Measurements from ENCODE around the gene GHRHR.

GHRHR gene

DNA sequence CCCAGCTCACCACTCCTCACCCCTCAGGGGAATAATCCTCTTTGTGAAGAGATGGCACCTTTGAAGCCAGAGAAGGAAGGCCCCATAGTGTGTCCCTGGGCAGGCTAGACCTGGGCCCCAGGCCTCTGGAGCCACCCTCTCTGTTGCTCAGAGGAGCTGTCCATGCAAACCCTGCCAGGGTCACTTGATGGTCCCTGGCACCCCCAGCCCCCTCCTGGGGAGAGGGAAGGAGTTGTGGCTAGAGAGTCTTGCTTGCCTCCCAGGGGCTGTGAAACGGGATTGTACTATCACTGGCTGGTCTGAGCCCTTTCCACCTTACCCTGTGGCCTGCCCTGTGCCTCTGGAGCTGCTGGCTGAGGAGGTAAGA, 5.8 kb downstream of the GHRHR start:
- no peak for DNase-seq

DNA sequence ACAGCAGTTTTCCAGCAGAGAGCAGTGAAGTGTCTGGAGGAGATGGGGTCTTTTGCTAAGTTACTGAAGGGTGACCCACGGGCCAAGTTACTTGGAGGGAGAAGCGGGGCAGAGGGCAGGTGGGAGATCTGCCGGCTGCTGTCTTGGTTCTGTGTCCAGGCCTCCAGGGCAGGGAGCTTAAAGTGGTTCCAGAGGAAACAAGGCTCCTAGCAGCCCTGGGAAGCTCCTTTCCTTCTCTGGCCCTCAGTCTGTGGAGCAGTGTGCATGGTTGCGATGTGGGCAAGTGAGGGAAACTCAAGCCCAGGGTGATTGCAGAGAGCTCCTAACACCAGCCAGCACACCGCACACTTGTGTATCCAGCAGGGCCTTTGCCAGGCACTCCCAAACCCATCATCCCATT, 6.3 kb downstream of the GHRHR start:
- no peak for DNase-seq

DNA sequence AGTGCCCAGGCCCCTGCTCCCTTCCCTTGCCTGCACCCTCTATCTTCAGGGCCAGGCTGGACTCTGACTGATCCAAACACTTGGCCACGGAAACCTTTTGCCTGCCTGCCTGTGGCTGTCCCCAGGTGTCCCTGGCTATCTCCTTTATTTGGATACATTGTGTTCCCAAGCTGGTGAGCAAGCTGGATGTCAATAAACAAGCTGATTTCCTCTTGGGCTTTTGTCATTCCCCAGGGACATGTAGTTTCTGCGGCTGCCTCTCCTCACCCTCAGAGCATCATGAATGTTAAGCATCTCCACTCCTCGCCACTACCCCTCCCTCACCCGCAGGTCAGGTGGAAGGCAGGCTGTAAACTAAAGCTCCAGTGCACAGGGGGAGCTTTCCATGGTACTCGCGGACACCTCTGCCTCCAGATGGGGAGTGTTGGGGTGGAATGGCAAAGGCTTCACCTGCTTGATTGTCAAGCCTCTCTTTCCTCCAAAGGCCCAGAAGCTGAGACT, 6.9 kb downstream of the GHRHR start:
- peak; percentile 91 for DNase-seq

DNA sequence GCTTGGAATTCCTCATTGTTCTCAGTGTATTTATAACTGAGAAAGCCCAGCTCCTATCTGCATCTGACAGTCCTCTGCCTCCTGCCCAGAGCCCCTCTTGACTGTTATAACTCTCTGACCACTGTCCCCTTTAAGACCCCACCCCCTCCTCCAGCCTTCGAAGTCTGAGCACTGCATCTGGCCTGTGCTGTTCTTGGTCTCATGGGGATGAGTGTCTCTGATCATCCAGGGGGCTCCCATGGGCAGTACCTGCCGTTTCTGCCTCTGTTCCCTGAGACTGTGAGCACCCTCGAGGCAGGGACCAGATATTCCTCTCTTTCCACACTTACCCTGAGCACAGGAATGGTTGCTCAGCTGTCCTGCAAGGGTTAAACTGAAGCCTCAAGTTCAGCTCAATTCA, 7.7 kb downstream of the GHRHR start:
- no peak for DNase-seq

DNA sequence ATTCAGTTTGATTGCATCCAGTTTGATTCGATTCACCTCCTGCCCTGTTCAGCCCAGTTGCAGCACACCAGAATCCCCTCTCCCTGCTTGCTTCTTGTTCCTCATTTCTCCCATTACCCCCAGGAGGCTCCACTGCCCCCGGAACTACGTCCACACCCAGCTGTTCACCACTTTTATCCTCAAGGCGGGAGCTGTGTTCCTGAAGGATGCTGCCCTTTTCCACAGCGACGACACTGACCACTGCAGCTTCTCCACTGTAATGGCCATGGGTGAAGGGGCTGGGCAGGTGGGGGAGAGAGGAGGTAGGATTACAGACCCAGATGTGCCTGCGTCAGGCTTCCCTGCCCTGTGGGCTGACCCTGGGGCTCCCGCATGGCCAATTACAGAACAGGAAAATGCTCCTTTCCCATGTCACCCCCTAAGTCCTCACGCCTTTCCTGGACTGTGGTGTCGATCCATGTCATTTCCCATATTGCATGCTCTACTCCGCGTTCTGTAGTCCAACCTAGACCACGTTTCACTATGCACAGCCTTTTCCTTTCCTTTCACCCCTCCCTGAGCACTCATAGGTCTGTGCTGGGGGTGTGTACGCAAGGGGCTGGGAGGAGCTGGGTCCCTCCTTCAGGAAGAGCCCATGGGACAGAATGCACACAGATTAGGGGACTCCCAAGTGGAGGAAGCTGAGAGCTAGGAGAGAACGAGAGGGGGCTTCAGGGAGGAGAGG, 8.2 kb downstream of the GHRHR start:
- no peak for DNase-seq

DNA sequence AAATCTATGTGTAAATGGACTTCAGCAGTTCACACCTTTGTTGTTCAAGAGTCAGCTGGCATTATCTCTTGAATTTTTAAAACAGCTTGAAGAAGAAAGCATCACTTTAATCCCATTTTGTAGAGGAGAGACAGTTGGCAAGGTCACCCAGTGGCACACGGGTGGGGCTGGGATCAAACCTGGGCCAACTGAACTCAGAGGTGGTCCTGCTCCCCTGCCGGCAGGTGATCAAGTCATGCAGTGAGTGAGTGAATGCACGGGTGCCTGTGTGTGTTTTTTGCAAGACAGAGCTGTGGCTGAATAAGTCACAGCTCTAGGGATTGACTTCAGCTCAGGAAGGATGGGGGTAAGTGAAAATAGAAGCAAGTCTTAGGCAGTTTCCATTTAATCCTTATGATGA, 9.5 kb downstream of the GHRHR start:
- DNase-seq, result no peak

DNA sequence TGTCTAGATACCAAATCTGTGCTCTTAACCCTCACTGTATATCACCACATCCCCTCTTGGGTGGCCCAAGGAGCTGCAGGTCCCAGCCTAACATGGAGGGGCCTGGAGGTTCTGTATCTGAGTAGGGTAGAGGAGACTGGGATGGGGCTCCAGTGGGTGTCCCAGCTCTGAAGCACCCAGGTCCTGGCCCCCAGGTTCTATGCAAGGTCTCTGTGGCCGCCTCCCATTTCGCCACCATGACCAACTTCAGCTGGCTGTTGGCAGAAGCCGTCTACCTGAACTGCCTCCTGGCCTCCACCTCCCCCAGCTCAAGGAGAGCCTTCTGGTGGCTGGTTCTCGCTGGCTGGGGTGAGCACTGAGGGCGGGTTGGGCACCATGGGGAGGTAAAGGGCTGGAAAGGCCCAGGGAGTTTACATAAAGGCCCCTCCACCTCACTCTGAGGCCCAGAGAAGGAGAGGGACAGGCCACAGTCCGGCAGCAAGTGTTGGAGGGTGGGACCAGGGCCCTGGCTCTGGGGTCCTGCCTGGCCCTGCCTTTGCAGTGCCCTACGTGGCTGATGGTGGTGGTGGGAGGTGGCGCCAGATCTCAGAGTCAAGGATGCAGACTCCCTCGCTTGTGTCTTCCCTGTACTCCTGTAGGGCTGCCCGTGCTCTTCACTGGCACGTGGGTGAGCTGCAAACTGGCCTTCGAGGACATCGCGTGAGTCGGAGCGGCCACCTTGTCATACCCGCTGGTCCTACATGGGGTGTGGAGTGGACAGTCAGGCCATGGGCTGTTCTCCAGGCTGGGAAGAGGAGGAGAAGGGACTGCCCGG, 10.2 kb downstream of the GHRHR start:
- DNase-seq, result no peak

DNA sequence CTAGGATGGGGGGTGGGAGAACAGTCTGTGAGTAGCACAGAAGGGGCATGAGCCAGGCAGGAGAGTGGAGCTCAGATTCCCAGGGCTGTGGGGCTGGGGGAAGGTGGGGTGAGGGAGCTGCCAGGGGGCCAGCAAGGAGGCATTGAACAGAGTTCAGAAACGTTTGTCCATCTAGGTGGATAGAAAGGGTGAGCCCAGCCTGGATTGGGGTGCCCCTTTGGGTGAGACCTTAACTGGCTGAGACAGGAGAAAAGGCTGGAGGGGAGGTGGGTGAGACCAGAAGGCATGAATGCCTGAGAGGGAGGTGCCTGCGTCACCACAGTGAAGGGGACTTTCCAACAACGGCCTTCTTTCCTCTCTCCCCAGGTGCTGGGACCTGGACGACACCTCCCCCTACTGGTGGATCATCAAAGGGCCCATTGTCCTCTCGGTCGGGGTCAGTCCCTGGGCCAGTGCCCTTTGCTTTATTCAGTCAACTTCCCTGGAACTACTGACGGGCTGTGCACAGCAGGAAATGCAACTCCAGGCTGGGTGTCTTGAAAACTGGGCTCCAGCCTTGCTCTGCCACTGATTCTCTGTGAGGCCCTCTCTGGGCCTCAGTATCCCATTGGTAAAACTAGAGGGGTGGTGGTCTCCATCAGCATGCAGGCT, 11.0 kb downstream of the GHRHR start:
- peak; percentile 21 for DNase-seq

DNA sequence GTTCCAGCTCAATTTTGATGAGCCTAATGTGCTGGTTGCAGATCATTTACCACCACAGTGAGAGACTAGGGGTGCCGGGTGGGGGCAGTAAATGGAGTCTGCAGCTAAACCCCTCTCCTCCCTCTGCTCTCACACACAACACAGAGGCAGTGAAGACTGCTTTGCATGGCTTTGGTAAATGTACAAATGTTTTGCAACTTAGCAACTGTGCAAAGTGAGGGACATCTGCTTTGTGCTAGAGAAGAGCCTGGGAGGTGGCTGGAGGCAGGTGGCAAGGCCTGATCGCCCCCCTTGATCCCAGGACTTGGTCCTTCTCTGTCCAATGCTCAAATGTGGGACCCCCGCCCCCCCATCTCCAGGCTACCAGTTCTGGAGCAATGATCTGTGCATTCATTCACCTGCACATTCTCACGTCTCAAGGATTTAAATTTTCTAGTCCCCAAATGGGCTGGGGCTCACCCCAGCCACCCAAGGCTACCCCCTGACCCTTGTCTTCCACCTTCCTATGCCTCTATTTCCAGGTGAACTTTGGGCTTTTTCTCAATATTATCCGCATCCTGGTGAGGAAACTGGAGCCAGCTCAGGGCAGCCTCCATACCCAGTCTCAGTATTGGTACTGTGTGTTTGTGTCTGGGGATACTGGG, 11.6 kb downstream of the GHRHR start:
- no peak for DNase-seq

DNA sequence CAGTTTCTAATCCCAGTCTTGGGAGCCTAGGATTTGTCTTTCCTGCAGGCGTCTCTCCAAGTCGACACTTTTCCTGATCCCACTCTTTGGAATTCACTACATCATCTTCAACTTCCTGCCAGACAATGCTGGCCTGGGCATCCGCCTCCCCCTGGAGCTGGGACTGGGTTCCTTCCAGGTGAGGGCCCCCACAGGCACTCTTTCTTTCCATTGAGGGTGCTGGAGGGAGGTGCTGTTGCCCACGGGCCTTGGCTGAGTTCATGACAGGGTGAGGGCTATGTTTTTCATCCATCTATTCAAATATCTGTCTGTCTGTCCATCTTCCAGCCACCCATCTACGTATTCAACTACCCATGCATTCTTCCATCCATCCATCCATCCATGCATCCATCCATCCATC, 12.6 kb downstream of the GHRHR start:
- no peak for DNase-seq

DNA sequence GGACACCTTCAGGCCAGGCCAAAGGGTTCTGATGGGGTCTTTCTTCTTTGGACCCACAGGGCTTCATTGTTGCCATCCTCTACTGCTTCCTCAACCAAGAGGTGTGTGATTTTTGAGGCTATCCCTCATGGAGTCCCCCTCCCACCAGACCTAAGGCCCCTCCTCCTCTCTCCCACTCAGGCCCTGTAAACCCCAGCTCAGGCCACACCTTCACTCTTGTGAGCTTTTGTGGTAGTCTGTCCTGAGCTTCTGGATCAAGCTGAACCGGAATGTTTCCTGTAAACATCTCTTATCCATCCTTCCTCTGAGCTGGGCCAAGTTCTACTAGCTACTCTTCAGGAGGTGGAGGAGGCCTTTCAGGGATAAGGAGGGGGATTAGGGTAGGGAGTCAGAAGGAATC, 13.5 kb downstream of the GHRHR start:
- DNase-seq, result no peak

DNA sequence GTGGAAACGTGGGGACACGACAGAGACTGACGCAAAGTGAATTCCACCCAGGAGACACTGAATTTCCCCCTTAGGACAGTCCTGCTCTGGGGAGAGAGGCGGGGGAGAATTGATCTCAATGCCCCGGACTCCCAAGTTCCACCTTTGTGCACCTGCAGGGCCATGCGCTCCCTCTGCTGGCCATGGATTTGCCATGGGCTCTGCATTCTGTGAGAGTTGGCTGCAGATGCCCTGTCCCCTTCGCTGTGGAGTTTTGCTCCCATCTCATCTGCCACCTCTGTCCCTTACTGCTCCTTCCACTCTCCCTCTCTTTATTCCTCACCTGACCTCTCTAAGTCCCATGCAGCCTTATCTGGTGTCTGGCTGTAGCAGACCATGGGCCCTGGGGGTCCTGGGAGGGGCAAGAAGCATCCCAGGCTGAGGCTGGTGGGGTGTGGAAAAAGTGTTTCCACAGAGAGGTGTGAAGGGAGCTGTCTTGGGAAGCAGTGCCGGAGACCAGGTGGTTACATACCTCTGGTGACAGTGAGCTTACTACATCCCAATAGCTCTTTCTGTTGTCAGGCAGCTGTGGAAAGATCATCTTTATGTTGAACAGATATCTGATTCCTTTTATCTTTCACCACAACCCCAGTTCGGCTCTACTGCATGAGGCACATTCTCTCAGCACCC, 14.3 kb downstream of the GHRHR start:
- peak; percentile 55 for DNase-seq

DNA sequence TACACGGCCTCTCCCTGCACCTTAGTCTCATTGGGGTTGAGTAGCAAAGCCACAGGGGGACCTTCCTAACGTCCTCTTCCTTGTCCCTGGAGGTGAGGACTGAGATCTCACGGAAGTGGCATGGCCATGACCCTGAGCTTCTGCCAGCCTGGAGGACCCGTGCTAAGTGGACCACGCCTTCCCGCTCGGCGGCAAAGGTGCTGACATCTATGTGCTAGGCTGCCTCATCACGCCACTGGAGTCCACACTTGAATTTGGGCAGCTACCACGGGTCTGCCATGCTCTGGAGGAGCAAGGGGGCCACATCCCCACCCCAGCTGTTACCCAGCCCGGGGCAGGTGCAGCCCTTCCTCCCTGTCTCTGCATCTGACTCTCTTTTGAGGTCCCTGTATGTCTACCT, 15.3 kb downstream of the GHRHR start:
- no peak for DNase-seq

DNA sequence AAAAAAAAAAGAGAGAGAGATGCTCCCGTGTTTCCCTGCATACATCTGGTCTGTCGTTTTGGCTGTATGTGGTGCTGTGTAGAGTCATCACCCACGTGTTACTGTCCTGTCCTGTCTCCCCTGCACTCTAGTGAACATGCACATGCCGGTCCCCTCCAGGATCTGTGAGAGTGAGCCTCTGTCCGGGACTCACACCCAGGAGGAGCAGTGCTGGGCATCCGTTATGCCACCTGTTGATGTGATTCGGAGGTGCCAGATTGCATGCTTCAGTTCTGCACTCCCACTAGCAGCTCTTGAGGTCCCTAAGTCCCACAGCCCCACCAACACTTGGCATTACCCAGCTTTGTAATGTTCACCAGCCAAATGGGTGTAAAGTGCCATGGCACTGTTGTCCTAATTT, 16.4 kb downstream of the GHRHR start:
- no peak for DNase-seq

DNA sequence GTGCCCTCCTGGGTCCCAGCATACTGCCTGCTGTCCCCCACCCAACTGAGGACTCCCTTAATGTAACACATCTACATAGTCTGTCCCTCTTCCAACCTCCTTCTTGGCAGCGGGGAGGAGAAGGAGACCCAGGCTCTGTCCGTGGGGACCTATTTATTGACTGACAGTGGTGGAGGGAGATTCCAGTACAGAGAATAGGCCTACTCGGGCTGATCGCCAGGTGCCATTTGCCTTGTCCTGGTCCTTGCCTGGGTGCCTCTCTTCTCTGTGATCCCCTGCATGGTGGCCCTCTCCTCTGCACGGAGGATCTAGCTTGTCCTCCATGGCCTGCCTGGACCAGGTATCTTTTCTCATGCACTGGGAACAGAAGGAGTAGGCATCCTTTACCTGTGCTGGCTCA, 17.0 kb downstream of the GHRHR start:
- no peak for DNase-seq

DNA sequence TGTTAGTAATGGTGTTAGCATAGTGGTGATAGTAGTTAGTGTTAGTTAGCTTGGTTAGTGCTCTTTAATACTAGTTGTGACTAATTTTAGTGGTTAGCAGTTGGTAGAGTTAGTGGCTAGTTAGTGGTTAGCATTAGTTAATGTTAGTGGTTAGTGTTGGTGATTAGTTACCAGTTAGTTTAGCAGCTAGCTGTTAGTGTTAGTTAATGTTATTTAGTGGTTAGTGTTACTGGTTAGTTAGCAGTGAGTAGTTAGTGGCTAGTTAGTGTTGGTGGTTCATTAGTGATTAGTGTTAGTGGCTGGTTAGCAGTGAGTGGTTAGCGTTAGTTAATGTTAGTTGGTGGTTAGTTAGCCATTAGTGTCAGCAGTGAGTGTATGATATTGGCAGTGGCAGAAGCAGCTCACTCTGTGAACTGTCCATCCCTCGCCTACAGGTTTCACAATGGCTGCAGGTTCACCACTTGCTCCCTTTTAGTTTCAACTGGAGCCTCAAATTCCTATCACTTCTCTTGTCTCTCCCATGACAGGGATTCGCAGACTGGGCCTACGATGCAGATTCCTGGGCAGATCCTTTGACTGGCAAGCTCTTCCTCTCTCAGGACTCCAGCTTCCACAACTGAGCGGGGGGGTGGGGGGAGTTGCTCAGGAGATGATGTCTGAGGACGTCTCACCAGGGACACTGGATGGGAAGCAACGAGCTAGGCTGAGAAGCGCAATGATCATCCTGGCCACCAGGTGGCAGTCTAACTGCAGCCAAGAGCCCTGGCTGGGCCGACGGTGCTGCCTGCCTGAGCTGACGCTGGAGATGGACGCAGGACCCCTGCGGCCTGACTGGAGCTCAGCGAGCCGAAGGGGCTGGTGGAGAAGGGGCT, 19.5 kb downstream of the GHRHR start:
- DNase-seq, result peak; percentile 87

DNA sequence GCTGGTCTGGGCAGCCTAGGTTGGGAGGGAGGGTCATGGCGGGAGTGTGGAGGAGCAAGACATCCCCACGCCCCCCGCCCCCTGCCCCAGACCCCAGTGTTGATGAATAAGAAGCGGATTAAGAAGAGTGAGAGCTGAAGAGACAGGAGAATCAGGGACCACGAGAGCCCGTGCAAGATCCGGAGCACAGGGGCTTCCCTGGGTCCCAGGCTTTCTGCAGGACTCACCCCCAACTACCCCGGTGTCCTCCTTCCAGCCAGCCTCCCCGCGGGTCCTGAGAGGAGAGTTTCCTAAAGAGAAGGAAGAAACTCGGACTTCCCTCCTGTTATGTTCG, 20.1 kb downstream of the GHRHR start:
- DNase-seq, result no peak

DNA sequence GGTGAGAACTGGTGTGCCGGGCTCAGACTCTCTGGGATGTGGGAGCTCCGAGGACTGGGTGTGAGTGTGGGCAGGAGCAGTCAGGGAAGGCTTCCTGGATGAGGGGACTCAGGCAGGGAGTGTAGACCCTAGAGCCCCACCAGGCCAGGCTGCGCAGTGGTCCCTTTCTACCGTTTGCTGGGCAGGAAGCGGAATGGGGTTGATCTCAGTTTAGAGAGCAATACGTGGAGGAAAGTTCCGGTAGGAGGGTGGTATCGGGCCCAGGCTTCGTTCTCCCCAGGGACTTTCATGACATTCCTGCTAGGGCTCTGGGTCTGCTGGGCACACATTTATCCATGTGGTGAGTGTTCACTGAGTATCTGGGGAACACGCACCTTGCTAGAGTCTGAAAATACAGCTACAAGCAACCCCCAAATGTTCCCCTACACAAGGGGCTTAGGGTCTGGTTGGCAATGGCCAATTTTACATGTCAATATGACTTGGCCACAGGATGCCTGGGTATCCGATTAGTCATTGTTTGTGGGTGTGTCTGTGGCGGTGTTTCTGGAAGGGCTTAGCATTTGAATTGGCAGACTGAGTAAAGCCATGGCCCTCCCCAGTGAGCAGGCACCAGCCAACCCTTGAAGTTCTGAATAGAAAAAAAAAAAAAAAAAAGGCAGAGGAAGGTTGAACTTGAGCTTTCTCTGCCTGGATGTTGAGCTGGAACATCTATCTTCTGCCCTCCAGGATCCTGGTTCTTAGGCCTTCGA, 20.8 kb downstream of the GHRHR start:
- DNase-seq, result no peak

DNA sequence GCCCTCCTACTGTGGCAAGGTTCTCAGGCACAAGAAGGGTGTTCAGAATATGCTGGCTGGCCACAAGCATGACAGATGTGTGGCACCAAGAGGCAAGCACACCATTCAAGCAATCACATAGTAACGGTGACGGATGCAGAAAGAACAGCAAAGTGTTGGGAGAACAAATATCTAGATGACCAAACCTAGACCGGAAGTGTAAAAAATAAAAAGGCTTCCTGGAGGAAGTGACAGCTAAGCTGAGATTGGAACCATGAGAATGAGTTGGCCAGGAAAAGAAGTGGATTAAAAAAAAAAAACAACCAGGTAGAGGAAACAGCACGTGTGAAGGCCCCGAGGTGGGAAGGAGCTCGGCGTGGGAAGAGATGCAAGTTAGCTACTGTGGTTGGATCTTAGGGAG, 22.0 kb downstream of the GHRHR start:
- DNase-seq, result no peak

DNA sequence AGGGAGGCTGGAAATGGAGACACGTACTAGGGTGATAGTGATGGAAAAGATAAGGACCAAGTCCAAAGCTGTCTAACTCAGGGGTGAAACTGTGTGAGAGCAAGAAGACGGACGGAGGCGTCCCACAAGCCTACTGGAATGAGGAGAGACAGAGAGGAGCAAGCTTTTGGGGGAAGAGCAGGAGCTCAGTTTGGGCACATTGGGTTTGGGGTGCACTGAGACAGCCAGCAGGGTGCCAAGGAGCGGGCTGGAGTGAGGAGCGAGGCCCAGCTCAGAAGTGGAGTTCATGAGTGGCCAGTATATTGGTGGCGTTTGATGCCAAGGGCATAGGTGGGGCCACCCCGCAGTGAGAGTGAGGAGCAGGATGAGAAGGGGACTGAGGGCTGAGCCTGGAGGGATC, 22.6 kb downstream of the GHRHR start:
- DNase-seq, result no peak

DNA sequence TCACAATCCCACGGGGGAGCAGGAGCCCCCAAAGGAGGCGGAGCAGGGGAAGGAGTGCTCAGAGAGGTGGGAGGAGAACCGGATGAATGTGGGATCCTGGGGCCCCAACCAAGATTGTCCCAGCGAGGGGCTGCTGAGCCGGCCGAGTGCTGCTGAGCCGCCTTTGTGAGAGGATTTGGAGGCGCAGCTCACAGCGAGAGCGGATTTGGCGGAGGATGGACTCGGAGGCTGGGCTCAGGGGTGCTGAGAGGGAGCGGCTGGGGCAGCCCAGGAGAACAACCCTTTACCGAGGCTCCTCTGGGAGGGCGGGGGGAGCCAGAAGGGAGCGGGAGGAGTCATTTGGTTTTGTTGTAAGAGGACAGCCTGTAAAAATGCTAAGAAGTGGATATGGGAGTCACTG, 23.0 kb downstream of the GHRHR start:
- no peak for DNase-seq

All from NCI-H345 (cell line).